ENCODE measurements around the gene MSL1. TPM values are rescaled to one million over a fixed set of nuclear protein-coding genes. Genes with fewer than 3 reads are reported as not detected.

Gene MSL1
- total and polyA plus RNA-seq, 9 of the 15 experiments (the other 6 are each of a cell fraction or from before 2014, with no cell fraction given): 13.8 to 120 (median 61.9) TPM

- no peak for TF ChIP-seq NFATC3 (IDR thresholded peaks at IDR 0.05)
- TF ChIP-seq PHTF2 (CRISPR knock-in tag; IDR thresholded peaks at IDR 0.05): no peak
- no peak for TF ChIP-seq ZNF347 (CRISPR knock-in tag; IDR thresholded peaks at IDR 0.05; ENCODE audit: low read depth)
- TF ChIP-seq RBBP5 (IDR thresholded peaks at IDR 0.05; ENCODE audit: borderline replicate concordance, insufficient read depth, low read length, poor library complexity, severe bottlenecking): no peak
- no peak for TF ChIP-seq ZNF699 (CRISPR knock-in tag; IDR thresholded peaks at IDR 0.05; ENCODE audit: insufficient replicate concordance)
- TF ChIP-seq ESRRB (CRISPR knock-in tag; IDR thresholded peaks at IDR 0.05; ENCODE audit: borderline replicate concordance): no peak
- TF ChIP-seq CREM (IDR thresholded peaks at IDR 0.05; ENCODE audit: low read depth): peak; percentile 23; the same call in 1 of the 2 replicates
- TF ChIP-seq POLR2A (conservative IDR thresholded peaks at IDR 0.05): peak; percentile 64
- no peak for TF ChIP-seq TCF3 (CRISPR knock-in tag; IDR thresholded peaks at IDR 0.05)
- TF ChIP-seq MYBL2 (IDR thresholded peaks at IDR 0.05; ENCODE audit: low read depth): no peak
- TF ChIP-seq MYBL2 (CRISPR knock-in tag; IDR thresholded peaks at IDR 0.05; ENCODE audit: borderline replicate concordance): no peak
- TF ChIP-seq ZNF24 (IDR thresholded peaks at IDR 0.05): no peak
- TF ChIP-seq, protein P1, sequence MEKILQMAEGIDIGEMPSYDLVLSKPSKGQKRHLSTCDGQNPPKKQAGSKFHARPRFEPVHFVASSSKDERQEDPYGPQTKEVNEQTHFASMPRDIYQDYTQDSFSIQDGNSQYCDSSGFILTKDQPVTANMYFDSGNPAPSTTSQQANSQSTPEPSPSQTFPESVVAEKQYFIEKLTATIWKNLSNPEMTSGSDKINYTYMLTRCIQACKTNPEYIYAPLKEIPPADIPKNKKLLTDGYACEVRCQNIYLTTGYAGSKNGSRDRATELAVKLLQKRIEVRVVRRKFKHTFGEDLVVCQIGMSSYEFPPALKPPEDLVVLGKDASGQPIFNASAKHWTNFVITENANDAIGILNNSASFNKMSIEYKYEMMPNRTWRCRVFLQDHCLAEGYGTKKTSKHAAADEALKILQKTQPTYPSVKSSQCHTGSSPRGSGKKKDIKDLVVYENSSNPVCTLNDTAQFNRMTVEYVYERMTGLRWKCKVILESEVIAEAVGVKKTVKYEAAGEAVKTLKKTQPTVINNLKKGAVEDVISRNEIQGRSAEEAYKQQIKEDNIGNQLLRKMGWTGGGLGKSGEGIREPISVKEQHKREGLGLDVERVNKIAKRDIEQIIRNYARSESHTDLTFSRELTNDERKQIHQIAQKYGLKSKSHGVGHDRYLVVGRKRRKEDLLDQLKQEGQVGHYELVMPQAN (IDR thresholded peaks at IDR 0.05; ENCODE audit: borderline replicate concordance): no peak
- TF ChIP-seq, protein P2, sequence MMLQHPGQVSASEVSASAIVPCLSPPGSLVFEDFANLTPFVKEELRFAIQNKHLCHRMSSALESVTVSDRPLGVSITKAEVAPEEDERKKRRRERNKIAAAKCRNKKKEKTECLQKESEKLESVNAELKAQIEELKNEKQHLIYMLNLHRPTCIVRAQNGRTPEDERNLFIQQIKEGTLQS (IDR thresholded peaks at IDR 0.05): no peak
- TF ChIP-seq, protein P2 (CRISPR knock-in tag; conservative IDR thresholded peaks at IDR 0.05): no peak
- TF ChIP-seq ATF7 (IDR thresholded peaks at IDR 0.05): 0 out of 2 replicates have a peak, but pooled peaks have one; percentile 14
- TF ChIP-seq SMAD2 (IDR thresholded peaks at IDR 0.05; ENCODE audit: low read depth, low read length): no peak
- no peak for TF ChIP-seq ZNF444 (CRISPR knock-in tag; IDR thresholded peaks at IDR 0.05)
- no peak for TF ChIP-seq ESRRA (IDR thresholded peaks at IDR 0.05; ENCODE audit: borderline replicate concordance, low read depth)
- TF ChIP-seq NR3C1 (CRISPR knock-in tag; IDR thresholded peaks at IDR 0.05): no peak
- no peak for TF ChIP-seq TOE1 (IDR thresholded peaks at IDR 0.05; ENCODE audit: borderline replicate concordance)
- no peak for TF ChIP-seq TOE1 (CRISPR knock-in tag; IDR thresholded peaks at IDR 0.05; ENCODE audit: borderline replicate concordance, low read depth)
- TF ChIP-seq TAF9B (IDR thresholded peaks at IDR 0.05; ENCODE audit: partially characterized antibody): peak; percentile 43
- TF ChIP-seq ZNF253 (CRISPR knock-in tag; conservative IDR thresholded peaks at IDR 0.05): no peak
- no peak for TF ChIP-seq NFXL1 (CRISPR knock-in tag; IDR thresholded peaks at IDR 0.05)
- TF ChIP-seq FIP1L1 (IDR thresholded peaks at IDR 0.05; ENCODE audit: low read depth, low read length, poor library complexity, severe bottlenecking): peak; percentile 62
- no peak for TF ChIP-seq ELF1 (tag; IDR thresholded peaks at IDR 0.05)
- TF ChIP-seq NR2F6 (CRISPR knock-in tag; IDR thresholded peaks at IDR 0.05): no peak
- TF ChIP-seq POU5F1 (IDR thresholded peaks at IDR 0.05; ENCODE audit: borderline replicate concordance, low read depth, low read length, partially characterized antibody): no peak
Measured at GRCh38 chr17:40121181-40122135, at the start of gene MSL1 (continued).
